IPS DF 6.9 (cell line): ENCODE results near the gene ZFPM1.
"Not testable (repeated sequence)": the region's sequence is repeated elsewhere in the genome, so short reads cannot be mapped to it uniquely, and the experiment has no call there.

ENCODE experiments used
- DNase-seq: peaks from one replicate; pipeline ENCODE4 v3.0.0-alpha.2; 2013; ENCODE audit warnings: low read depth, low spot score
- H3K27ac ChIP-seq: one replicate; pipeline ENCODE4 v1.5.1; 2013; ENCODE audit warnings: low read length, control low read depth
- H3K27me3 ChIP-seq: 2 replicates; pipeline ENCODE4 v1.6.1; 2013; ENCODE audit warnings: mild to moderate bottlenecking, low read length; ENCODE audit not compliant: control insufficient read depth, insufficient read depth
- H3K36me3 ChIP-seq: 2 replicates; pipeline ENCODE4 v1.6.1; 2013; ENCODE audit warnings: low read length; ENCODE audit not compliant: control insufficient read depth, insufficient read depth
- H3K4me1 ChIP-seq: 2 replicates; pipeline ENCODE4 v1.6.1; 2013; ENCODE audit warnings: low read length; ENCODE audit not compliant: control insufficient read depth, insufficient read depth
- H3K4me3 ChIP-seq: 2 replicates; pipeline ENCODE4 v1.5.1; 2013; ENCODE audit warnings: mild to moderate bottlenecking, low read length
- H3K9me3 ChIP-seq: 2 replicates; pipeline ENCODE4 v1.6.1; 2013; ENCODE audit warnings: low read length, inconsistent platforms; ENCODE audit not compliant: control insufficient read depth, insufficient read depth
- WGBS: extraction: QIAGEN DNeasy Blood & Tissue Kit; methylation state at CpG from one replicate; pipeline ENCODE4 v1.1.7; 2013; ENCODE audit warnings: mixed read lengths, missing lambda C conversion rate; ENCODE audit not compliant: insufficient read length, insufficient coverage; 5-methylcytosine and 5-hydroxymethylcytosine counted together

ZFPM1 gene

DNA sequence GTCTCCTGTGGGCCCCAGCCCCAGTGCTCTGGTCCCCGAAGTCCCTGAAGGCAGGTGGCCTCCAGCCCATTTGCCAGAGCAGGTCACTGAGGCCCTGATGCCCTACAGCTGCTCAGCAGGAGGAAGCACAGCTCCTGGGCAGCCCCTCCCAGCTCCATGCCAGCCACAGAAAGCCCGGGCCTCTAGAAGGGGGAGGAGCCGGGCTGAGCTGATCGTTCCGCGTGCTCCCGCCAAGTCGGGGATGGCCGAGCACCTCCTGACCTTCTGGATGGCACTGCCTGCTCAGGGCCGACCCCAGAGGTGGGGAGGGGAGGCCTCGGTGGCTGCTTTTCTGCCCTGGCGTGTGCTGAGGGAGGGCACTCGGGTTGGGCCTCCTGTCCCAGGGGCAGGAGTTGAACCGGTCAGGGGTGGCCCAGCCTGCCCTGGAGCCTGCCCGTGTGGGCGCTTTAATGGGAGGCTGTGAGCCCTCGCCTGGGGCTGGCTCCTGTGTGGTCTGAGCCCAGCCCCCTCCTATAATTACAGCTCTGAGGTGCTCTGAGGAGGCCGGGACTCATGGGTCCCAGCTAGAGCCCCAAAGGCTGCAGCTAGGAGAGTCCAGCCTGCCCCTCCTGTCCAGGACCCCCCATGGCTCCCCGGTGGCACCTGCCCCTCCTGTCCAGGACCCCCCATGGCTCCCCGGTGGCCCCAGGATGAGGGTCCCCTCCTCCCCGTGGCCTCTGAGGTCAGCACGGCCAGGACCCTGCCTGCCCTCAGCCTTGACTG is 29.7 kb downstream of the ZFPM1 start:
- H3K27ac ChIP-seq, result no peak overlapping the region
- no peak overlapping the region for H3K4me3 ChIP-seq
- no peaks in the 10 kb centered on the region for H3K36me3 ChIP-seq
- no peak for DNase-seq
- no peaks in the 10 kb centered on the region for H3K27me3 ChIP-seq
- H3K9me3 ChIP-seq, result no peaks in the 10 kb centered on the region
- no CpG with 5 or more reads among the region's 22 CpGs for WGBS
- peaks cover 3% of the 10 kb centered on the region; the same call in 1 of the 2 replicates for H3K4me1 ChIP-seq

DNA sequence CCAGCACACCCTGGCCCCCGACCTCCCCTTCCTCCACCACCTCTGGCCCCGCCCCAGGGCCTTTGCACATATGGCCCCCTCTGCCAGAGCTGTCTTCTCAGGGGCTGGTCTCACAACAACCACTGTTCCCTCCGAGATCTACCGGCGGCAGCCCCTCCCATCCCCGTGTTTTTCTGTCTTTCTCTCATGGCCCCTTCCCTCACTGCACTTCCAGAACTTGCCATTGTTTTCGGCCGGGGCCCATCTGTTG is 30.2 kb downstream of the ZFPM1 start:
- DNase-seq, result no peak
- no peaks in the 10 kb centered on the region for H3K9me3 ChIP-seq
- H3K4me3 ChIP-seq, result no peak overlapping the region
- peaks cover 3% of the 10 kb centered on the region; the same call in 1 of the 2 replicates for H3K4me1 ChIP-seq
- no peaks in the 10 kb centered on the region for H3K36me3 ChIP-seq
- H3K27ac ChIP-seq, result no peak overlapping the region
- no CpG with 5 or more reads among the region's 8 CpGs for WGBS
- no peaks in the 10 kb centered on the region for H3K27me3 ChIP-seq

DNA sequence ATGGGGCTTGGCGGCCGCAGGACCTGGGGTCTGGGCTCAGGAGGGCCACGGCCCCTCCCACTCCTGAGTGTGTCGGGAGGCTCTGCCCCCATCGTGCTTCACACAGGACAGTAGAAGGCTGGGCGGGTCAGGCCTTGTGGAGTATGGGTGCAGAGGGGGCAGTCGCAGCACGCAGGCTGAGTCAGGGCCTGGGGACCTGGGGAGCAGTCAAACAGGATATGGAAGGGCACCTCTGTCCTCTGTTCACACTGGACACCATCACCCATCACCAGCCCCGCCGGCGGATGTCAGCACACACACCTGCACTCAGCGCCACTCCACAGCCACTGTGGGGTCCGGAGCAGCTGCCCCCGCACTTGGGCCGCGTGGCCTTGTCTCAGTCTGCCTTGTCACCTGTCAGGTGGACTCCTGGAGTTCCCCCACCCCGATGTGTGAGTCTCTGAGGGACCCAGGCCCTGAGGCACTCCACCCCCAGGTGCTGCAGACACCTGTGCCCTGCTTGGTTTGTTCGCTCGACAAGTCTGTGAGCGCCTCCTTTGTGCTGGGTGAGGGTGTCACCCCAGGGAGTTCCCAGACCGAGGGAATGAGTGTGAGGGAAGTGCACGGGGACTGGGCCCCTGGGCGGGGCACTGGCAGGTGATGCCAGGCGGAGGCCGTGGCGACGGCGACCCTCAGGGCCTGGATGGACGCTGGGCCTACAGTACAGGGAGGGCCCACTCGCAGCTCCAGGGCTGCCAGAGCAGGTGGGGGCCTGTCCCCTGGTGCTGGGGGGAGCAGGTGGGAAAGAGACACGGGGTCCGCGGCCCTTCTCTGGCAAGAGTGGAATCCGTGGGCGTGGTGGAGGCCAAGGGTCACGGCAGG is 31.7 kb downstream of the ZFPM1 start:
- Histone ChIP-seq H3K27me3 (no peaks in the 10 kb centered on the region), H3K36me3 (no peaks in the 10 kb centered on the region), H3K4me3 (no peak overlapping the region), H3K9me3 (no peaks in the 10 kb centered on the region), H3K4me1 (peaks cover 3% of the 10 kb centered on the region; the same call in 1 of the 2 replicates), H3K27ac (no peak overlapping the region)
- no CpG with 5 or more reads among the region's 36 CpGs for WGBS
- no peak for DNase-seq

DNA sequence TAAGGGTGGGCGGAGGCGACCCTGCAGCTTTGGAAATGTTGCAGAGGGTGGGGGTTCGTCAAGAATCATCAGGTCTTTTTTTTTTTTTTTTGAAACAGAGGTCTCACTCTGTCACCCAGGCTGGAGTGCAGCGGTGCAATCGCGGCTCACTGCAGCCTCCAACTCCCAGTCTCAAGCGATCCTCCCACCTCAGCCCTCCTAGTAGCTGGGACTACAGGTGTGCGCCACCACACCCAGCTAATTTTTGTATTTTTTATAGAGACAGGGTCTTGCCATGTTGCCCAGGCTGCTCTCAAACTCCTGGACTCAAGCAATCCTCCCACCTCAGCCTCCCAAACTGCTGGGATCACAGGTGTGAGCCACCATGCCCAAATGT is 32.3 kb downstream of the ZFPM1 start:
- WGBS, result no CpG with 5 or more reads among the region's 8 CpGs
- H3K4me1 ChIP-seq, H3K27me3 ChIP-seq, DNase-seq, H3K4me3 ChIP-seq, H3K9me3 ChIP-seq, H3K27ac ChIP-seq, H3K36me3 ChIP-seq: not testable (repeated sequence)

DNA sequence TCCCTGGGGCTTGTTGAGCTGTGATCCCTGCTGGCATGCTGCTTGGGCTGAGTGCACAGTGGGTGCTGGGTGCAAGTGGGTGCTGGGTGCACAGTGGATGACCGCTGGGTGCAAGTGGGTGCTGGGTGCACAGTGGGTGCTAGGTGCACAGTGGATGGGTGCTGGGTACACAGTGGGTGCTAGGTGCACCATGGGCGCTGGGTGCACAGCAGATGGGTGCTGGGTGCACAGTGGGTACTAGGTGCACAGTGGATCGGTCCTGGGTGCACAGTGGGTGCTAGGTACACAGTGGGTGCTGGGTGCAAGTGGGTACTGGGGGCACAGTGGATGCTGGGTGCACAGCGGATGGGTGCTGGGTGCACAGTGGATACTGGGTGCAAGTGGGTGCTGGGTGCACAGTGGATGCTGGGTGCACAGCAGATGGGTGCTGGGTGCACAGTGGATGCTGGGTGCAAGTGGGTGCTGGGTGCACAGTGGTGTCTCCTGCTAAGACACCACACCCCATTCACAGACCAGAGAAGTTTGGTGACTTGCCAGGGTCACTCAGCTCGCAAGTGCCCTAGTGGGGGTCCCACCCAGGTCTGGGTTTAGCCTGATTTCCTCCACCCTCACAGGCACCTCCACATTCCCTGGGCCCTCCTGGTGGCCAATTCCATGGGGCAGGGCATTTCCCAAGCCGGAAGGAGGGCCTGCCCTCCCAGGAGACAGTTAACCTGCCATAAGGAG is 33.5 kb downstream of the ZFPM1 start:
- no CpG with 5 or more reads among the region's 6 CpGs for WGBS

DNA sequence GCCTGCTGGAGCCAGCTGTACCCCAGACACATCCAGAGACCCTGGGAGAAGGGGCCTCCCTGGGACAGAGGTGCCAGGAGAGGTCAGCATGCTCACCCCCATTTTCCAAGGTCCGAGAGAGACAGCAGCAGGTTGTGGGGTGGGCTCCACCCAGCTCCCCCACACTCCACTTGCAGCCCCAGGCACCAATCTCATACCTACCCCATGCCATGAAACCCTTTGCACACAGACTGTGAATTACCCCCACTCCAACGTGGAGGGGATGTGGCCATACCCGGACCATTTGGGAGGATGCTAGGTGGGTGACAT is 34.0 kb downstream of the ZFPM1 start:
- Histone ChIP-seq H3K27ac (no peak overlapping the region), H3K4me3 (no peak overlapping the region), H3K9me3 (no peaks in the 10 kb centered on the region), H3K36me3 (no peaks in the 10 kb centered on the region), H3K4me1 (peaks cover 3% of the 10 kb centered on the region; the same call in 1 of the 2 replicates), H3K27me3 (no peaks in the 10 kb centered on the region)
- DNase-seq, result no peak
- no CpG with 5 or more reads among the region's 3 CpGs for WGBS

More for the DNA sequence above, 33.5 kb downstream of the ZFPM1 start:
- H3K27ac ChIP-seq, result no peak overlapping the region
- H3K9me3 ChIP-seq, result no peaks in the 10 kb centered on the region
- H3K27me3 ChIP-seq, result no peaks in the 10 kb centered on the region
- DNase-seq, result no peak
- no peak overlapping the region for H3K4me3 ChIP-seq
- H3K36me3 ChIP-seq, result no peaks in the 10 kb centered on the region
- H3K4me1 ChIP-seq, result peaks cover 3% of the 10 kb centered on the region; the same call in 1 of the 2 replicates

DNA sequence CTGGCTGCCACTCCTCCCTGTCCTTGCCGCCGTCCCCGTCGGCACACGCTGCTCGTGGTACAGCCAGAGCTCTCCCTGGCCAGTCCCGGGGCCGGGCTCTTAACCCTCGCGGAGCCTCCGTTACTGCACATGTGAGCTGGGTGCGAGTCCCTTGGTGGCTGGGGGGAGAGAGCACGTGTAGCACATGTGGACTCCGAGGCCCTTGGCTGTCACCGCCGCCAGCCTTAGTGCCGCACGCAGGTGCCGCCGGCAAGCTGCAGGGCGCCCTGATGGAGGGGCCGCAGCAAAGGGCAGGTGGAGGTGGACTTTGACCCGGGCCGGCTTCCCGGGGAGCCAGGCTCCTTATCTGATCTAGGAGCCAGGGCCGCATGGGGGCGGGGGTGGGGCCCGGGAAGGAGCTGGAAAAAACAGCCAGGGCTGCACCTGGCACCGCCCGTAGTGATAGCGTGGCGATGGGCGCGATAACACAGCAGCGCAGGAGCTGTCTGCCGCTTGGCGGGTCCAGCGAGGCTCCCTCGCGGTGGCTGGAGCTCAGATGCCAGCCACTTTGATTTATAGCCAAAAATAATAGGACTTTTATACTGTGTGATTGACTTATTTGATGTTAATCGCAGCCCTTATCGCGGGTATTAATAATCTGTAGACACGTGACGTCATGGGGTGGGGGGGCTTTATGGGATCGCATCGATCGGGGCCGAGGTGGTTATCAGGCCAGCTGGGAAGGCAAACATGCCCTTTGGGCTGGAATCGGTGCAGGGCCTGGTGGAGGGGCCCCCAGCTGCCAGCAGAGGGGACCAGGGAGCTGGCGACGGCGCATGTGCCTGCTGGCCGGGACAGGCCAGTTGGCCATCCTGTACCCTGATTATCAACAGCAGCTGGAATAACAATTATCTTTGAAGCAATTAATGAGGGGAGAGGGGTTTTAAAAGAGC is 35.1 kb downstream of the ZFPM1 start:
- Histone ChIP-seq H3K27ac (no peak overlapping the region), H3K36me3 (no peaks in the 10 kb centered on the region), H3K9me3 (no peaks in the 10 kb centered on the region), H3K4me1 (no peaks in the 10 kb centered on the region), H3K4me3 (no peak overlapping the region), H3K27me3 (no peaks in the 10 kb centered on the region)
- no peak for DNase-seq
- WGBS, result no CpG with 5 or more reads among the region's 54 CpGs

DNA sequence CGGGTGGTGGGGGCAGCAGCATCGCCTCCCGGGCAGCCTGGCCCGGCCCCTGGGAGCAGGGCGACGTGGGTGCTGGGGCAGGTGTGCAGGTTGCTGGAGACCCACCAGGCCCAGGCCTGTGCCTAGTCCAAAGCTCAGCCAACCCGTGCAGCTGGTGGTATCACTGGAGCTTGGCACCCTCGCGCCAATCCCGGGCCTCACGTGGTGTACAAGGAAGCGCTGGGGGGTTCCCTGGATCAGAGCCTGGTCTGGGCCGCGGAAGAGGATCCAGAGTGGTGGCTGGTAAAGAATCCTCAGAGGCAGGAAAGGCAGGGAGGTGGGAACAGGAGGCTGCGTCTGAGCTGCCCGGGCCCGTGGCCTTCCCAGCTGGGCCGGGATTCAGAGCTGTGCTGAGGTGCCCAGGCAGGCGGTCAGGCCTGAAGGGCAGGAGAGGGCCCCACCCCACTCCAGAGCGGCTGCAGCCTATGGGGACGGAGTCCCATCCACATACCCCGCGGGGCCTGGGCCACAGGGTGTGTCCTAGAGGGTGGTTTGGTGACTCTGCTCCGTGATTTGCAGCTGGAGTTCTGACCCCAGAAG is 36.2 kb downstream of the ZFPM1 start:
- Histone ChIP-seq H3K4me1 (no peaks in the 10 kb centered on the region), H3K36me3 (no peaks in the 10 kb centered on the region), H3K9me3 (no peaks in the 10 kb centered on the region), H3K27ac (no peak overlapping the region), H3K27me3 (no peaks in the 10 kb centered on the region), H3K4me3 (no peak overlapping the region; the same call in 1 of the 2 replicates)
- DNase-seq, result no peak
- WGBS, result no CpG with 5 or more reads among the region's 24 CpGs

DNA sequence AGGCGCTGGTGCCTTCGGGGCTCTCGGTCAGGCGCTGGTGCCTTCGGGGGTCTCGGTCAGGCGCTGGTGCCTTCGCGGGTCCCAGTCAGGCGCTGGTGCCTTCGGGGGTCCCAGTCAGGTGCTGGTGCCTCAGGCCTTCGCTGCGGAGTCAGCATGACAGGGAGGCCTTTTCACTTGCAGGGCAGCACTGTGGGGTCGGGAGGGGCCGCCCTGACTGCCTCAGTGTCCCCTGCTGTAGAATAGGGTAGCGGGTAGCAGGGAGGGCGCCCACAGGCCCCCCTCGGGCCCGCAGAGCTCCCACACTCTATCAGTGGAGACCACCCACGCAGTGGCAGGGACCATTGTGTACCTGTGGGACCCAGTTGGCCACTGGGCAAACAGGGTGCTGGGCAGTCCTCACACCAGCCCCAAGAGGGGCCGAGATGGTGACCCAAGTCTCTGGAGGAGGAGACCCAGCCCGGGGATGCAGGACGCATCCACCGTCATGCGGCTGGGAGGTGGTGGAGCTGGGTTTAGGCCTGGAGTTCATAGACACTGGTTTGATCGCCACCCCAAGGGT is 38.0 kb downstream of the ZFPM1 start:
- H3K36me3 ChIP-seq, result no peaks in the 10 kb centered on the region
- no peak overlapping the region for H3K27ac ChIP-seq
- H3K4me3 ChIP-seq, result no peak overlapping the region; the same call in 1 of the 2 replicates
- no peak for DNase-seq
- no peaks in the 10 kb centered on the region for H3K27me3 ChIP-seq
- H3K9me3 ChIP-seq, result no peaks in the 10 kb centered on the region
- no peaks in the 10 kb centered on the region for H3K4me1 ChIP-seq
- no CpG with 5 or more reads among the region's 26 CpGs for WGBS
